Esophagus muscularis mucosa (tissue), 3 donors: Measurements from ENCODE around the gene H2AZ1.

Experiments
- CTCF ChIP-seq, 3 experiments: fragments of 200-600 bp in 2 of 3; fragments of 450-650 bp in 1 of 3; sonication (generic) in 2 of 3; IDR thresholded peaks; one replicate each; pipeline ENCODE4 v1.5.1; 2017 to 2019; ENCODE audit warnings: antibody characterized with exemption in 3 of 3, mild to moderate bottlenecking in 2 of 3, moderate library complexity in 1 of 3
- POLR2A ChIP-seq: fragments of 450-650 bp; IDR thresholded peaks from one replicate; pipeline ENCODE4 v1.6.1; 2017; ENCODE audit warnings: antibody characterized with exemption, moderate library complexity, mild to moderate bottlenecking, low read depth
- POLR2AphosphoS5 ChIP-seq, 2 donors: sonication (generic); formaldehyde crosslinking; IDR thresholded peaks; one replicate each; pipeline ENCODE4 v1.6.1; 2017; ENCODE audit warnings: antibody characterized with exemption in 2 of 2

DNA sequence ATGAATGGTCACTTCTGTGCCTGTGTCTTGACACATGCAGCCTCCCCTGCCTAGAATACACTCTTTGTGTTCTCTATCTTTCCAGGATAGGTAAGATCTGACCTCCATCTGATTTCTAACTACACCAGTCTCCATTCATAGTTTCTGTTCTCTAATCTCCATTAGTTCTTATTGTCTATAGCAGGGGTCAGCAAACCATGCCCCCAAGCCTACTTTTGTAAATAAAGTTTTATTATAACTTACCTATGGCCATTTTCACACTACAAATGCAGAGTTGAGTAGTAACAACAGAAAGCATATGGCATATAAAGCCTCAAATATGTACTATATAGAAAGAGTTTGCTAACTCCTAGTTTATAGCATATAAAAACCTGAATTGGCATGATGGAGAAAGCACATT, 37.6 kb upstream of the H2AZ1 start:
- TF ChIP-seq CTCF (IDR thresholded peaks at IDR 0.05) (no peak), POLR2AphosphoS5 (IDR thresholded peaks at IDR 0.05) (no peak), POLR2A (no peak)
